Stimulated activated naive CD8-positive, alpha-beta T cell treated with anti-CD3 and anti-CD28 coated beads, Interleukin-15, Interleukin-2, amounts not matched to agents 100 U/mL and 50 U/mL, for 24 hours (primary cell): ENCODE measurements around the gene CST3.
"Not testable (repeated sequence)": the region's sequence is repeated elsewhere in the genome, so short reads cannot be mapped to it uniquely, and the experiment has no call there.

ENCODE experiments used
- ATAC-seq: fragments of 150-1000 bp; cut with Tn5 transposase; one replicate; pipeline ENCODE4 v1.10.0; 2021
- DNase-seq: peaks from one replicate; pipeline ENCODE4 v3.0.0; 2021

The CST3 gene

GRCh38 chr20:23637282-23638221 is at the start of gene CST3:
TSS of gene CST3 (minus strand) at chr20:23637955. CDS start at chr20:23637862, 93 bp downstream.
- DNase-seq (peak; percentile 38), ATAC-seq (no peak)

GRCh38 chr20:23686046-23686750 is 48.4 kb upstream of the CST3 start:
- no peak for ATAC-seq
- DNase-seq: no peak

GRCh38 chr20:23685529-23685896 is 47.8 kb upstream of the CST3 start:
- not testable (repeated sequence) for DNase-seq, ATAC-seq

GRCh38 chr20:23684261-23684660 is 46.5 kb upstream of the CST3 start:
- no peak for DNase-seq
- no peak for ATAC-seq

GRCh38 chr20:23683807-23684206 is 46.1 kb upstream of the CST3 start:
- DNase-seq (no peak), ATAC-seq (no peak)

GRCh38 chr20:23683281-23683680 is 45.5 kb upstream of the CST3 start:
- ATAC-seq: no peak
- DNase-seq: no peak

- DNase-seq: no peak
- ATAC-seq: no peak
Observed at GRCh38 chr20:23680146-23680545, 42.4 kb upstream of the CST3 start.

- ATAC-seq (no peak), DNase-seq (no peak)
Observed at GRCh38 chr20:23679133-23680092, 41.7 kb upstream of the CST3 start.

GRCh38 chr20:23673209-23673608 is 35.5 kb upstream of the CST3 start:
- DNase-seq (no peak), ATAC-seq (no peak)

- no peak for ATAC-seq
Observed at GRCh38 chr20:23672158-23672557, 34.4 kb upstream of the CST3 start.

GRCh38 chr20:23671479-23671878 is 33.7 kb upstream of the CST3 start:
- DNase-seq: no peak
- ATAC-seq: no peak

More at GRCh38 chr20:23672158-23672557, 34.4 kb upstream of the CST3 start:
- DNase-seq: no peak

GRCh38 chr20:23670361-23670760 is 32.6 kb upstream of the CST3 start:
- no peak for ATAC-seq

GRCh38 chr20:23669866-23670265 is 32.1 kb upstream of the CST3 start:
- DNase-seq (no peak), ATAC-seq (no peak)

More at GRCh38 chr20:23670361-23670760, 32.6 kb upstream of the CST3 start:
- no peak for DNase-seq

- ATAC-seq (no peak), DNase-seq (no peak)
Observed at GRCh38 chr20:23669327-23669726, 31.6 kb upstream of the CST3 start.

- ATAC-seq (no peak), DNase-seq (peak; percentile 50)
Observed at GRCh38 chr20:23668477-23668951, 30.8 kb upstream of the CST3 start.

GRCh38 chr20:23667666-23668065 is 29.9 kb upstream of the CST3 start:
- DNase-seq: no peak
- no peak for ATAC-seq

- DNase-seq (no peak), ATAC-seq (no peak)
Observed at GRCh38 chr20:23666698-23667097, 28.9 kb upstream of the CST3 start.

- no peak for DNase-seq
- ATAC-seq: no peak
Observed at GRCh38 chr20:23666189-23666588, 28.4 kb upstream of the CST3 start.

GRCh38 chr20:23664954-23665353 is 27.2 kb upstream of the CST3 start:
- ATAC-seq: no peak
- DNase-seq: no peak

GRCh38 chr20:23664046-23664445 is 26.3 kb upstream of the CST3 start:
- DNase-seq, ATAC-seq: not testable (repeated sequence)

GRCh38 chr20:23663180-23663579 is 25.4 kb upstream of the CST3 start:
- ATAC-seq (no peak), DNase-seq (no peak)
